AG04450 (cell line): ENCODE results near the gene GNPTAB. TPM values are rescaled to one million over a fixed set of nuclear protein-coding genes. Genes with fewer than 3 reads are reported as not detected.

Experiments used
- CTCF ChIA-PET: fragments of 300-600, 350-600 bp; formaldehyde crosslinking; extraction: SDS; loops from one replicate; lab custom pipeline; 2022; ENCODE audit warnings: antibody characterized with exemption, inconsistent platforms; lab: Charles Lee
- POLR2A ChIA-PET: fragments of 350-600 bp; formaldehyde crosslinking; extraction: SDS; loops from one replicate; lab custom pipeline; 2021; ENCODE audit warnings: antibody characterized with exemption, inconsistent platforms; lab: Yijun Ruan, JAX
- DNase-seq: peaks from one replicate; pipeline ENCODE4 v3.0.0-alpha.2; 2011; ENCODE audit warnings: low read depth, low spot score
- H3K27ac ChIP-seq: one replicate; pipeline ENCODE4 v1.5.1; 2012; ENCODE audit warnings: low read depth, low read length, control low read depth
- H3K27me3 ChIP-seq: one replicate; pipeline ENCODE4 v1.6.0; 2012; ENCODE audit warnings: low read length; ENCODE audit not compliant: control insufficient read depth, insufficient read depth
- H3K4me3 ChIP-seq: 2 replicates; pipeline ENCODE4 v1.5.1; 2011; ENCODE audit warnings: mild to moderate bottlenecking, low read depth, low read length, control low read depth
- H3K9me3 ChIP-seq: 2 replicates; pipeline ENCODE4 v1.5.1; 2012; ENCODE audit warnings: low read length; ENCODE audit not compliant: control insufficient read depth, insufficient read depth
- polyA plus RNA-seq: library from polyadenylated mRNA; depleted of rRNA; stranded (reverse); fragments of >200 nt; gene quantifications from 2 replicates; pipeline ENCODE4 v1.2.3, GENCODE V29; 2011; rRNA removed
- small RNA-seq: library from RNA; depleted of rRNA; stranded (forward); fragments of <200 nt; gene quantifications from one replicate; pipeline ENCODE3, GENCODE V24; 2012; ENCODE audit warnings: low read depth; ENCODE audit not compliant: insufficient read length
- TF ChIP-seq, protein P1 (sequence below): IDR thresholded peaks from 2 replicates; pipeline ENCODE4 v1.5.1; 2011; ENCODE audit warnings: low read depth, low read length, control low read depth, inconsistent platforms

The GNPTAB gene
- polyA plus RNA-seq, 1 experiment, result 34.3 TPM

DNA sequence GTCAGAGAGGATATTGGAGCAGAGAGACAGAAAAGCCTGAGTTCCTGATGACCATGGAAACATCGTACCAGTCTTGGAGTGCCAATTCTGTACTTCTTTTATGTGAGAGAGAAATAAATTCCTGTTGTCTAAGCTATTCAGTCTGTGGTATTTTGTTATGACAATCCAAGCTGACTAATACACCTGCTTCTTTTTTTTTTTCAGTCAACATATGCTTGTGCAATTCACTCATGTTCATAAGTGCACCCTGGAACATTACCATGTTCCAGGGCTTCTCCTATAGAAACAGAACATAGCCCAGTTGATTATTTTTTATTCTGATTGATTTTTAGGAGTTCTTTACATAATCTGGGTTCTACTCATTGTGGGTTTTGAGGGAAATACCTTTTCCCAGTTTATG lies 135.1 kb downstream of the GNPTAB start:
- Histone ChIP-seq H3K27ac (no peak overlapping the region), H3K4me3 (no peak overlapping the region), H3K27me3 (no peaks in the 10 kb centered on the region), H3K9me3 (peaks cover 10% of the 10 kb centered on the region)
- TF ChIP-seq, protein P1, sequence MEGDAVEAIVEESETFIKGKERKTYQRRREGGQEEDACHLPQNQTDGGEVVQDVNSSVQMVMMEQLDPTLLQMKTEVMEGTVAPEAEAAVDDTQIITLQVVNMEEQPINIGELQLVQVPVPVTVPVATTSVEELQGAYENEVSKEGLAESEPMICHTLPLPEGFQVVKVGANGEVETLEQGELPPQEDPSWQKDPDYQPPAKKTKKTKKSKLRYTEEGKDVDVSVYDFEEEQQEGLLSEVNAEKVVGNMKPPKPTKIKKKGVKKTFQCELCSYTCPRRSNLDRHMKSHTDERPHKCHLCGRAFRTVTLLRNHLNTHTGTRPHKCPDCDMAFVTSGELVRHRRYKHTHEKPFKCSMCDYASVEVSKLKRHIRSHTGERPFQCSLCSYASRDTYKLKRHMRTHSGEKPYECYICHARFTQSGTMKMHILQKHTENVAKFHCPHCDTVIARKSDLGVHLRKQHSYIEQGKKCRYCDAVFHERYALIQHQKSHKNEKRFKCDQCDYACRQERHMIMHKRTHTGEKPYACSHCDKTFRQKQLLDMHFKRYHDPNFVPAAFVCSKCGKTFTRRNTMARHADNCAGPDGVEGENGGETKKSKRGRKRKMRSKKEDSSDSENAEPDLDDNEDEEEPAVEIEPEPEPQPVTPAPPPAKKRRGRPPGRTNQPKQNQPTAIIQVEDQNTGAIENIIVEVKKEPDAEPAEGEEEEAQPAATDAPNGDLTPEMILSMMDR, result no peak
- POLR2A ChIA-PET, result no interaction called here
- CTCF ChIA-PET, result no interaction called here
- DNase-seq, result no peak

Small RNA genes within 50 kb of the gene (small RNA-seq; reads per million reads assigned to genes)
- gene RNA5SP368, result not detected
- not detected for gene RNA5SP369
- gene RNU6-101P, result not detected
- not detected for gene RNU6-1183P
- not detected for gene RNU6-172P
- not detected for gene RNY1P16

Other genes starting within 250 kb of the GNPTAB start
- gene MYBPC1, start 236.0 kb downstream of the GNPTAB start, polyA plus RNA-seq, result not detected in 2 replicates
- 19.4 and 26.9 TPM in 2 replicates for gene CHPT1, start 133.3 kb downstream of the GNPTAB start, polyA plus RNA-seq
- gene SYCP3, start 91.5 kb downstream of the GNPTAB start, polyA plus RNA-seq, result 0.06 TPM in 2 replicates
- gene DRAM1, start 46.6 kb upstream of the GNPTAB start, polyA plus RNA-seq, result 54.9 and 57.5 TPM in 2 replicates
- 79.3 and 93.8 TPM in 2 replicates for gene WASHC3, start 231.0 kb upstream of the GNPTAB start, polyA plus RNA-seq